SK-N-MC (cell line): ENCODE data around the gene RBM24.

Experiments used
- EZH2 ChIP-seq: fragments of 200-600 bp; sonication (generic); IDR thresholded peaks from one replicate; pipeline ENCODE4 v1.6.1; 2017; ENCODE audit warnings: antibody characterized with exemption
- FOXP2 ChIP-seq: optimal IDR thresholded peaks from 2 replicates; pipeline ENCODE3; 2011; ENCODE audit warnings: mild to moderate bottlenecking, moderate library complexity; ENCODE audit not compliant: insufficient read depth; ENCODE audit errors: extremely low read length, control extremely low read depth
- POLR2AphosphoS5 ChIP-seq: IDR thresholded peaks from 2 replicates; pipeline ENCODE4 v1.6.1; 2012; ENCODE audit warnings: mild to moderate bottlenecking, low read depth, low read length, borderline replicate concordance

- TF ChIP-seq POLR2AphosphoS5 (no peak), EZH2 (no peak), FOXP2 (no peak)
Observed at GRCh38 chr6:17280138-17280537, 1.0 kb upstream of the RBM24 start.
